Measurements from ENCODE around the gene RFC4. TPM values are rescaled to one million over a fixed set of nuclear protein-coding genes. Genes with fewer than 3 reads are reported as not detected.

The RFC4 gene
- total and polyA plus RNA-seq, 4 donors = 12.2 to 16.9 (median 13.3) TPM

GRCh38 chr3:186786922-186787321 lies 19.4 kb downstream of the RFC4 start:
- Histone ChIP-seq H3K27ac (ENCODE audit: low read depth in 1 of 2, low read length in 1 of 2) (no peak overlapping the region), H3K4me3 (no peak overlapping the region), H3K27me3 (ENCODE audit: control insufficient read depth in 3 of 3, insufficient read depth in 3 of 3, low read length in 2 of 3) (no peaks in the 10 kb centered on the region), H3K4me1 (ENCODE audit: control insufficient read depth in 5 of 5, insufficient read depth in 5 of 5, low read length in 5 of 5) (peaks cover 0 to 46% (median 11%) of the 10 kb centered on the region in 5 donors), H3K9me3 (ENCODE audit: control insufficient read depth in 4 of 4, insufficient read depth in 3 of 4, low read length in 3 of 4) (no peaks in the 10 kb centered on the region), H3K9ac (ENCODE audit: insufficient read depth in 1 of 2, low read length in 2 of 2) (no peak overlapping the region), H3K36me3 (ENCODE audit: control insufficient read depth in 4 of 4, insufficient read depth in 4 of 4, low read length in 4 of 4) (peaks cover 24 to 64% (median 51%) of the 10 kb centered on the region in 4 donors)
- no peak for ATAC-seq (ENCODE audit: insufficient read depth, low FRiP score)
- no peak for DNase-seq
- WGBS, 2 donors = 73 to 78% methylated on average over 3 of the region's 3 CpGs
- TF ChIP-seq CTCF (IDR thresholded peaks at IDR 0.05; ENCODE audit: control extremely low read depth, extremely low read depth) = no peak

- H3K27me3 ChIP-seq (ENCODE audit: control insufficient read depth in 3 of 3, insufficient read depth in 3 of 3, low read length in 2 of 3) = no peaks in the 10 kb centered on the region
- peak overlapping the region; percentile 86 for H3K4me3 ChIP-seq
- peaks cover 0 to 46% (median 11%) of the 10 kb centered on the region in 5 donors for H3K4me1 ChIP-seq (ENCODE audit: control insufficient read depth in 5 of 5, insufficient read depth in 5 of 5, low read length in 5 of 5)
- H3K9me3 ChIP-seq (ENCODE audit: control insufficient read depth in 4 of 4, insufficient read depth in 3 of 4, low read length in 3 of 4) = no peaks in the 10 kb centered on the region
- WGBS, 2 donors = 24 to 41% methylated on average over 7 of the region's 7 CpGs
- H3K36me3 ChIP-seq (ENCODE audit: control insufficient read depth in 4 of 4, insufficient read depth in 4 of 4, low read length in 4 of 4) = peaks cover 24 to 60% (median 51%) of the 10 kb centered on the region in 4 donors
- TF ChIP-seq CTCF (IDR thresholded peaks at IDR 0.05; ENCODE audit: control extremely low read depth, extremely low read depth) = no peak
- DNase-seq = no peak
- peak overlapping the region; percentile 75 to 100 for H3K9ac ChIP-seq (ENCODE audit: insufficient read depth in 1 of 2, low read length in 2 of 2)
- no peak overlapping the region for H3K27ac ChIP-seq (ENCODE audit: low read depth in 1 of 2, low read length in 1 of 2)
- ATAC-seq (ENCODE audit: insufficient read depth, low FRiP score) = no peak
Observed at GRCh38 chr3:186785495-186786018, 20.7 kb downstream of the RFC4 start.

GRCh38 chr3:186784820-186785494 lies 21.3 kb downstream of the RFC4 start:
- peak overlapping the region; percentile 100 for H3K9ac ChIP-seq (ENCODE audit: insufficient read depth in 1 of 2, low read length in 2 of 2)
- H3K4me3 ChIP-seq = peak overlapping the region; percentile 86
- WGBS, 2 donors = 12 to 16% methylated on average over 7 of the region's 7 CpGs
- DNase-seq = no peak
- H3K36me3 ChIP-seq (ENCODE audit: control insufficient read depth in 4 of 4, insufficient read depth in 4 of 4, low read length in 4 of 4) = peaks cover 24 to 60% (median 47%) of the 10 kb centered on the region in 4 donors
- no peak for ATAC-seq (ENCODE audit: insufficient read depth, low FRiP score)
- H3K4me1 ChIP-seq (ENCODE audit: control insufficient read depth in 5 of 5, insufficient read depth in 5 of 5, low read length in 5 of 5) = peaks cover 0 to 46% (median 11%) of the 10 kb centered on the region in 5 donors
- H3K27ac ChIP-seq (ENCODE audit: low read depth in 1 of 2, low read length in 1 of 2) = no peak overlapping the region
- H3K9me3 ChIP-seq (ENCODE audit: control insufficient read depth in 4 of 4, insufficient read depth in 3 of 4, low read length in 3 of 4) = no peaks in the 10 kb centered on the region
- no peak for TF ChIP-seq CTCF (IDR thresholded peaks at IDR 0.05; ENCODE audit: control extremely low read depth, extremely low read depth)
- H3K27me3 ChIP-seq (ENCODE audit: control insufficient read depth in 3 of 3, insufficient read depth in 3 of 3, low read length in 2 of 3) = no peaks in the 10 kb centered on the region
